LNCAP (cell line): Measurements from ENCODE around the gene IFT80.

ENCODE experiments used
- TF ChIP-seq, protein P1 (sequence below): fragments of 450-650 bp; IDR thresholded peaks from 2 replicates; pipeline ENCODE4 v1.5.1; 2017; ENCODE audit warnings: mild to moderate bottlenecking

The IFT80 gene

DNA sequence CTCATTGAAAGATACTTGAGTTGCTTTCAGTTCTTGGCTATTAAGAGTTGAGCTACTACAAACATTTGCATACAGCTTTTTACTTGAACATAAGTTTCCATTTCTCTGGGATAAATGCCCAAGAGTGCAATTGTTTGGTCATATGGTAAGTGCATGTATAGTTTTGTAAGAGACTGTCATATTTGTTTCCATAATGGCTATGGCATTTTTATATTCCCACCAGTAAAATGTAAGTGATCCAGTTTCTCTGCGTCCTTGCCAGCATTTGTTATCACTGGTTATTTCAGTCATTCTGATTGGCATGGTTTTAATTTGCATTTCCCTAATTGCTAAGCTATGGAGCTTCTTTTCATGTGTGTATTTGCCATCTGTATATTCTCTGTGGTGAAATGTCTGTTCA lies 151.3 kb downstream of the IFT80 start:
- TF ChIP-seq, protein P1, sequence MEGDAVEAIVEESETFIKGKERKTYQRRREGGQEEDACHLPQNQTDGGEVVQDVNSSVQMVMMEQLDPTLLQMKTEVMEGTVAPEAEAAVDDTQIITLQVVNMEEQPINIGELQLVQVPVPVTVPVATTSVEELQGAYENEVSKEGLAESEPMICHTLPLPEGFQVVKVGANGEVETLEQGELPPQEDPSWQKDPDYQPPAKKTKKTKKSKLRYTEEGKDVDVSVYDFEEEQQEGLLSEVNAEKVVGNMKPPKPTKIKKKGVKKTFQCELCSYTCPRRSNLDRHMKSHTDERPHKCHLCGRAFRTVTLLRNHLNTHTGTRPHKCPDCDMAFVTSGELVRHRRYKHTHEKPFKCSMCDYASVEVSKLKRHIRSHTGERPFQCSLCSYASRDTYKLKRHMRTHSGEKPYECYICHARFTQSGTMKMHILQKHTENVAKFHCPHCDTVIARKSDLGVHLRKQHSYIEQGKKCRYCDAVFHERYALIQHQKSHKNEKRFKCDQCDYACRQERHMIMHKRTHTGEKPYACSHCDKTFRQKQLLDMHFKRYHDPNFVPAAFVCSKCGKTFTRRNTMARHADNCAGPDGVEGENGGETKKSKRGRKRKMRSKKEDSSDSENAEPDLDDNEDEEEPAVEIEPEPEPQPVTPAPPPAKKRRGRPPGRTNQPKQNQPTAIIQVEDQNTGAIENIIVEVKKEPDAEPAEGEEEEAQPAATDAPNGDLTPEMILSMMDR: no peak

DNA sequence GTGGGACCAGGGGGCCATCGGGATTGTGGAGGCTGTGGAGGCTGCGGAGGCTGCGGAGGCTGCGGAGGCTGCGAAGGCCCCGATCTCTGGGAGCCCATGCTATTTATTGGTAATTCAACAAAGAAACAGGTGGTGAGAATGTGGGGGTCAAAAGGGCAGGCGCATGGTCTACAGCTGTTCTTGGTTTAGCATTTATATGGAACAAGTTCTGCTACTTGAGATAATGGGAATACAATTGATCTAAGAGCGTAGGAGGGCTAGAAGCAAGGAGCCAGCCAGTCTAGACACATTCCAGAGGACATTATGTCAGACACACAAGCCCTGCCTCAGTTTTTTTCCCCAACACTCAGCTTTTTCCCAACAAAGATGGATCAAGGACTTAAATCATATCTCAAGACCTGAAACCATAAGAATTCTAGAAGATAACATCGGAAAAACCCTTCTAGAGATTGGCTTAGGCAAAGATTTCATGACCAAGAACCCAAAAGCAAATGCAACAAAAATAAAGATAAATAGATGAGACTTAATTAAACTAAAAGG lies 153.7 kb downstream of the IFT80 start:
- TF ChIP-seq, protein P1: no peak

DNA sequence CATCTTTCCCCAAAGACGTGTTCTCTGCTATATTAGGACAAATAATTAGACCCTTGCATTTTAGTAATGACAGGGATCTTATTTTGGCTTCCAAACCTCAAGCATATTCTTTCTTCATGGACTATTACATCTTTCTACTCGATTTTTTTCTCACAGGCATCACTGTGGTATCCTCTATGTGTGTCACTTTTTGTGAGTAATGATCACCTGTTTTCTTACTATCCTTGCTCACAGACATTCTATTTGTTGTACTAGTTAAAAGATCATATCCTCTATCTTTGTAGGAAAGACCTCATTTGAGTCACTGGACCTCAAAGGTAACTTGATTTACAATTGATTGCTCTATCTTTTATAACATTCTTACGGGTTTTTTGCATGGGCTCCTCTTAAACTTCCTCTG lies 167.0 kb downstream of the IFT80 start:
- TF ChIP-seq, protein P1: no peak

DNA sequence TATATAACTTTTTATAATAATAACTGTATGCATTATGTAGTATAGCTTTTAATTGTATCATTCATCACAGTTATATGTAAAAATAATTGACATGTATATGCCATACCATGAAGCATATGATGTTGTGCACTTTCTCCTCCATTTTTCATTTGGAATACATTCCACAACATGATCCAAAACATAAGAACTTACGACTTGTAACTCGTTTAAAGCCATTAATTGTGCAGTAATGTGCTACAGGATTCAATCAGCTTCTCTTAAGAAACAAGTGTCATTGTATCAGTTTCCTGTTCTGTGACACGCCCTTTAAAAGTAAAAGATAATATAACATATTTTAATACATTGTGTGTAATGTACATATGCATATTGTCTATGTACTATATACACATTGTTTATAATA lies 171.6 kb downstream of the IFT80 start:
- TF ChIP-seq, protein P1: no peak

DNA sequence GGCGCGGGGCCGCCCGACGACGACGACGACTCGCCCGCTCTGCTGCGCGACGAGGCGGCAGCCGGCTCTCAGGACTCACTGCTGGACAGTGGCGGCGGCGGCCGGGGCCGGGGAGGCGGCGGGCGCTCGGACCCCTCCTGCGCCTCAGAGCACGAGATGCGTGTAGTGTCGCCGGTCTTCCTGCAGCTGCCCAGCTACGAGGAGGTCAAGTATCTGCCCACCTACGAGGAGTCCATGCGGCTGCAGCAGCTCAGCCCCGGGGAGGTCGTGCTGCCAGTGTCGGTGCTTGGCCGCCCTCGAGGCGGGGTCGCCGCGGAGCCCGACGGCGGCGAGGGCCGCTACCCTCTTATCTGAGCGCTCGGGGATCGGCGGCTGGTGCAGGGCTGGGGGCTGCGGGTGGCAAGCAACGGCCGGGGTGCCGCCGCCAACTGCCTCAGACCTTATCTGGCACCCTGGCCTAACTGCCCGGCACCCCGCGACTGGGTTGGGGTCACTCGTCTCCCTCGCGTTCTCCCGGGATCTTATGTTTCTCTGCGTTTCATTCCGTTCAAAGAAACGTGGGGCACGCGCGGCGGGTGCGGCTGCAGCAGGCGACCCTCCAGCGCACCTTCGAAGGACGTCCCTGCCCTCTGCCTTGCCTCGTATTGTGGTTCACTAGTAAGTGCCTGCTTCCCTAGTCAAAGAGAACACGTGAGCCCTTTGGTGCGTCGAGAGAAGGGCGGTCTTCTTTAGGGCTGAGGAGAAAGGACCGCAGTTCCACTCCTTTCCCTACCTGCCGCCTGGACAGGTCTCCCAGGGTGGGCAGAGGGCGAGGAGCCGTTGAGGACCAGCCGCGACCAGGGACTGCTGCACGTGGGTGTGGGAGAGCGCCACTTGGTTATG lies 172.8 kb downstream of the IFT80 start:
- TF ChIP-seq, protein P1: no peak

DNA sequence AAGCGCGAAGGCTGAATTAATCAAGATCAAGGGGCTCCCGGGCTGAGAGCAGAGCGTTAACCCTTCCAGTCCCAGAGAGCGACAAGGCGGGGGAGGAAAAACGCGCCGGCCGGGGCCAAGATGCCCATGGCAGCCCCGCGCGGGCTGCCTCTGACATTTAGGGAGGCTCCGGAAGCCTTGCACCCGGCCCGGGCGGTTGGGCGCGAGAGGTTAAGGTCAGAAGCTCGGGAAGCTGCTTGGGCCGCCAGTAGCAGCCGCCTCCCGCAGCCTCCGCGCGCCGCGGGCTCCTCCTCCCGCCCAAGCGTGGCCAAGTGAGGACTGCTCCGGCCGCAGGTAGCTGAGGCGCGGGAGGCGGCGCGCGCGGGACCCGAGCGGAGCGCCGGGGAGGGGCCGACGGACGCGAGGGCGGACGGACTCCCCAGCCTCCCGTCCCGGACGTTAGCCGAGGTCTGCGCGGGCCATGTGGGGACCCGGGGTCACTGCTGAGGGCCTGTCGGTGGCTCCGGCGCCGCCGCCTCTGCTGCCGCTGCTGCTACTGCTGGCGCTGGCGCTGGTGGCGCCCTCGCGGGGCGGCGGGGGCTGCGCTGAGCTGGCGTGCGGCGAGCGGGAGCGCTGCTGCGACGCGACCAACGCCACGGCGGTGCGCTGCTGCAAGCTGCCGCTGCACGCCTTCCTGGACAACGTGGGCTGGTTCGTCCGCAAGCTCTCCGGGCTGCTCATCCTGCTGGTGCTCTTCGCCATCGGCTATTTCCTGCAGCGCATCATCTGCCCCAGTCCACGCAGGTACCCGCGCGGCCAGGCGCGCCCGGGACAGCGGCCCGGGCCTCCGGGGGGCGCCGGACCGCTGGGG lies 173.6 kb downstream of the IFT80 start, which contains the start of gene C3orf80:
C3orf80 (plus strand) TSS at position 247 of the 850 bp plus-strand sequence; CDS start at position 461, 214 bp downstream.
- TF ChIP-seq, protein P1: peak; percentile 53

DNA sequence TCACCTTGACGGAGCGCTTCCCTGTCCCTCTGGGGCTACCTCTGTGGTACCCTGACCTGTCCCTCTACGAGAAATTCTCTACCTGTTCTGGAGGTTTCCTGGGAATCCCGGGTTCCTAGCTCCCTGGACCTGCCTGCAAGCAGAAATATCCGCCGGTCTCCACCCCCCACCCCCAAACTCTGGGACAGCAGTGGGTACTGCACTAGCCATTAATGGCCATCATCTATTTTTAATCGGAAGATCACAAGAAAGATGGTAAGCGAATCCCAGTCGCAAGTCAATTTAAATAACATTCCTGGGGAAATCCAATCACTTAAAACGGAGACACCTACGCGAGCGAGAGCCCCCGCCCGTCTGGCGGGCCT lies 174.2 kb downstream of the IFT80 start:
- TF ChIP-seq, protein P1: no peak
